Calu3 (cell line): ENCODE results near the gene EYS. TPM values are rescaled to one million over a fixed set of nuclear protein-coding genes. Genes with fewer than 3 reads are reported as not detected.

ENCODE experiments used
- BruUV-seq: library from RNA; stranded (reverse); fragments of 400-500 nt; replicated peaks from 2 replicates; lab custom pipeline; 2021; lab: Mats Ljungman, UMichigan
- CTCF ChIA-PET: fragments of 300-600 bp; sonication (Branson Sonifier 250); formaldehyde crosslinking; loops from one replicate; lab custom pipeline; 2022; ENCODE audit warnings: antibody characterized with exemption; lab: Charles Lee
- DNase-seq: peaks from one replicate; pipeline ENCODE4 v3.0.0; 2022
- H3K27ac Mint-ChIP-seq: one replicate; pipeline ENCODE4 v1.8.0; 2022; ENCODE audit warnings: mixed read lengths; ENCODE audit not compliant: unreplicated experiment
- H3K27me3 Mint-ChIP-seq: one replicate; pipeline ENCODE4 v1.8.0; 2022; ENCODE audit warnings: mixed read lengths; ENCODE audit not compliant: unreplicated experiment
- H3K36me3 Mint-ChIP-seq: one replicate; pipeline ENCODE4 v1.8.0; 2022; ENCODE audit warnings: mild to moderate bottlenecking, moderate library complexity, mixed read lengths; ENCODE audit not compliant: insufficient read depth, unreplicated experiment
- H3K4me1 Mint-ChIP-seq: one replicate; pipeline ENCODE4 v1.8.0; 2022; ENCODE audit warnings: mild to moderate bottlenecking, low read depth, mixed read lengths; ENCODE audit not compliant: unreplicated experiment
- H3K4me3 Mint-ChIP-seq: one replicate; pipeline ENCODE4 v1.8.0; 2022; ENCODE audit warnings: mild to moderate bottlenecking, low read depth, moderate library complexity, mixed read lengths; ENCODE audit not compliant: unreplicated experiment
- H3K9me3 Mint-ChIP-seq: one replicate; pipeline ENCODE4 v1.8.0; 2022; ENCODE audit warnings: low read depth, mixed read lengths; ENCODE audit not compliant: unreplicated experiment
- CTCF ChIP-seq: fragments of 200-600 bp; IDR thresholded peaks from one replicate; pipeline ENCODE4 v1.8.0; 2022; ENCODE audit warnings: antibody characterized with exemption; ENCODE audit not compliant: unreplicated experiment
- intact Hi-C: fragments of 100-400 bp; cut with micrococcal nuclease; formaldehyde crosslinking; loops from one replicate; pipeline ENCODE4 v1.10.0; 2022; ENCODE audit not compliant: unreplicated experiment
- total RNA-seq: library from RNA; stranded (reverse); gene quantifications from 2 replicates; pipeline ENCODE4 v1.2.3, GENCODE V29; 2022

The EYS gene
- total RNA-seq, 1 experiment from 2014 or later = not detected

- BruUV-seq = no TSS peak
- DNase-seq = no peak
- H3K4me3 Mint-ChIP-seq = no peak overlapping the region
- H3K27ac Mint-ChIP-seq = no peak overlapping the region
- H3K4me1 Mint-ChIP-seq = no peaks in the 10 kb centered on the region
- no peaks in the 10 kb centered on the region for H3K36me3 Mint-ChIP-seq
- H3K9me3 Mint-ChIP-seq = no peaks in the 10 kb centered on the region
- no peaks in the 10 kb centered on the region for H3K27me3 Mint-ChIP-seq
- intact Hi-C loops = no loop called here
- no peak for TF ChIP-seq CTCF
- CTCF ChIA-PET = interaction anchor here (0.6 kb wide), 1 partner anchor 415 kb away, joined by 3 read pairs; no protein-coding TSS in a partner anchor
These were observed 1634.3 kb downstream of the EYS start for GRCh38 chr6:64072686-64073085.

- no peak overlapping the region for H3K4me3 Mint-ChIP-seq
- intact Hi-C loops = no loop called here
- no TSS peak for BruUV-seq
- peaks cover 9% of the 10 kb centered on the region for H3K4me1 Mint-ChIP-seq
- no peaks in the 10 kb centered on the region for H3K27me3 Mint-ChIP-seq
- no peak for DNase-seq
- CTCF ChIA-PET = no interaction called here
- no peak overlapping the region for H3K27ac Mint-ChIP-seq
- TF ChIP-seq CTCF = no peak
- H3K9me3 Mint-ChIP-seq = peaks cover 6% of the 10 kb centered on the region
- H3K36me3 Mint-ChIP-seq = no peaks in the 10 kb centered on the region
These were observed 1642.1 kb downstream of the EYS start for GRCh38 chr6:64064919-64065318.

GRCh38 chr6:64062960-64063683, 1643.9 kb downstream of the EYS start:
- H3K4me1 Mint-ChIP-seq = peaks cover 9% of the 10 kb centered on the region
- no peaks in the 10 kb centered on the region for H3K36me3 Mint-ChIP-seq
- intact Hi-C loops = no loop called here
- peaks cover 6% of the 10 kb centered on the region for H3K9me3 Mint-ChIP-seq
- BruUV-seq = no TSS peak
- no peak overlapping the region for H3K4me3 Mint-ChIP-seq
- no peak for DNase-seq
- no peaks in the 10 kb centered on the region for H3K27me3 Mint-ChIP-seq
- TF ChIP-seq CTCF = no peak
- H3K27ac Mint-ChIP-seq = no peak overlapping the region
- CTCF ChIA-PET = no interaction called here

GRCh38 chr6:64054861-64055260, 1652.2 kb downstream of the EYS start:
- no peaks in the 10 kb centered on the region for H3K27me3 Mint-ChIP-seq
- no peaks in the 10 kb centered on the region for H3K9me3 Mint-ChIP-seq
- intact Hi-C loops = no loop called here

More at GRCh38 chr6:64054861-64055260, 1652.2 kb downstream of the EYS start:
- no peak for TF ChIP-seq CTCF
- Mint-ChIP-seq H3K4me1 (no peaks in the 10 kb centered on the region), H3K36me3 (no peaks in the 10 kb centered on the region), H3K27ac (no peak overlapping the region), H3K4me3 (no peak overlapping the region)
- CTCF ChIA-PET = no interaction called here
- no TSS peak for BruUV-seq
- DNase-seq = no peak
